ENCODE measurements around the gene TAP2.

GRCh38 chr6:32799740-32800139, 38.8 kb downstream of the TAP2 start:
- no peak for TF ChIP-seq ZNF33B (CRISPR knock-in tag; IDR thresholded peaks at IDR 0.05)
- TF ChIP-seq KMT2B (CRISPR knock-in tag; IDR thresholded peaks at IDR 0.05) = no peak
- TF ChIP-seq SP1 (IDR thresholded peaks at IDR 0.05) = no peak
- no peak for TF ChIP-seq SP1 (CRISPR knock-in tag; IDR thresholded peaks at IDR 0.05)
- TF ChIP-seq, protein P1, sequence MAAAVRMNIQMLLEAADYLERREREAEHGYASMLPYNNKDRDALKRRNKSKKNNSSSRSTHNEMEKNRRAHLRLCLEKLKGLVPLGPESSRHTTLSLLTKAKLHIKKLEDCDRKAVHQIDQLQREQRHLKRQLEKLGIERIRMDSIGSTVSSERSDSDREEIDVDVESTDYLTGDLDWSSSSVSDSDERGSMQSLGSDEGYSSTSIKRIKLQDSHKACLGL (CRISPR knock-in tag; IDR thresholded peaks at IDR 0.05) = no peak
- no peak for TF ChIP-seq FOXJ3 (CRISPR knock-in tag; IDR thresholded peaks at IDR 0.05; ENCODE audit: borderline replicate concordance)
- no peak for TF ChIP-seq ZNF382 (CRISPR knock-in tag; IDR thresholded peaks at IDR 0.05; ENCODE audit: borderline replicate concordance)
- TF ChIP-seq SMC3 (IDR thresholded peaks at IDR 0.05; ENCODE audit: low read length) = no peak
